Skin epidermis (tissue), 12 donors: ENCODE results near the gene PCDHGA11.
A peak's percentile ranks its signal among the peaks of the same experiment; 100 is the strongest.
"Not testable (repeated sequence)": the region's sequence is repeated elsewhere in the genome, so short reads cannot be mapped to it uniquely, and the experiment has no call there.

Source experiments
- H3K27ac ChIP-seq, 21 experiments: fragments of 200-600 bp; sonication (generic) in 11 of 21; one replicate each; pipeline ENCODE4 v1.5.0; 2020; ENCODE audit warnings: mild to moderate bottlenecking in 3 of 21, inconsistent platforms in 2 of 21, moderate library complexity in 2 of 21
- H3K4me3 ChIP-seq, 7 experiments: fragments of 200-600 bp; sonication (generic) in 2 of 7; one replicate each; pipeline ENCODE4 v1.5.0; 2020; ENCODE audit warnings: inconsistent platforms in 2 of 7, mild to moderate bottlenecking in 2 of 7, moderate library complexity in 1 of 7

PCDHGA11 gene

GRCh38 chr5:141420855-141421488 is at the start of gene PCDHGA11:
TSS of gene PCDHGA11 (plus strand) at chr5:141421051. CDS start at chr5:141421228, 177 bp downstream.
- no peak within 1 kb of the TSS for H3K27ac ChIP-seq
- H3K4me3 ChIP-seq = peak within 1 kb of the TSS in 4 of 7 experiments; percentile 11 to 32 (median 28)

- Histone ChIP-seq H3K27ac (no peak overlapping the region), H3K4me3 (no peak overlapping the region)
Measured at GRCh38 chr5:141371572-141372475, 49.0 kb upstream of the PCDHGA11 start.

GRCh38 chr5:141373673-141374317 is 47.1 kb upstream of the PCDHGA11 start, which contains the start of gene PCDHGA6:
TSS of gene PCDHGA6 (plus strand) at chr5:141373891. CDS start at chr5:141374084, 193 bp downstream.
- Histone ChIP-seq H3K27ac (no peak within 1 kb of the TSS), H3K4me3 (peak within 1 kb of the TSS in 4 of 7 experiments; percentile 2 to 23 (median 10))

- H3K27ac ChIP-seq = no peak overlapping the region
- H3K4me3 ChIP-seq = no peak overlapping the region
Measured at GRCh38 chr5:141374627-141375026, 46.2 kb upstream of the PCDHGA11 start.

- H3K27ac ChIP-seq, H3K4me3 ChIP-seq: not testable (repeated sequence)
Measured at GRCh38 chr5:141375444-141376155, 45.3 kb upstream of the PCDHGA11 start.

GRCh38 chr5:141382469-141383294 is 38.2 kb upstream of the PCDHGA11 start, which contains the start of gene PCDHGA7:
TSS of gene PCDHGA7 (plus strand) at chr5:141382742. CDS start at chr5:141382900, 158 bp downstream.
- peak within 1 kb of the TSS in 4 of 7 experiments; percentile 10 to 30 (median 14) for H3K4me3 ChIP-seq

GRCh38 chr5:141383345-141383744 is 37.5 kb upstream of the PCDHGA11 start:
- H3K4me3 ChIP-seq = peak overlapping the region in 2 of 7 experiments; percentile 10 to 30
- H3K27ac ChIP-seq = no peak overlapping the region

More at GRCh38 chr5:141382469-141383294, 38.2 kb upstream of the PCDHGA11 start, which contains the start of gene PCDHGA7:
- no peak within 1 kb of the TSS for H3K27ac ChIP-seq

- Histone ChIP-seq H3K27ac (no peak overlapping the region), H3K4me3 (no peak overlapping the region)
Measured at GRCh38 chr5:141384471-141385267, 36.2 kb upstream of the PCDHGA11 start.

GRCh38 chr5:141387557-141388311 is 33.1 kb upstream of the PCDHGA11 start, which contains the start of gene PCDHGB4:
TSS of gene PCDHGB4 (plus strand) at chr5:141387698. CDS start at chr5:141387885, 187 bp downstream.
- not testable (repeated sequence) for H3K4me3 ChIP-seq, H3K27ac ChIP-seq

GRCh38 chr5:141388661-141389060 is 32.2 kb upstream of the PCDHGA11 start:
- no peak overlapping the region for H3K27ac ChIP-seq
- H3K4me3 ChIP-seq = no peak overlapping the region

- no peak overlapping the region for H3K4me3 ChIP-seq
- no peak overlapping the region for H3K27ac ChIP-seq
Measured at GRCh38 chr5:141389153-141390042, 31.5 kb upstream of the PCDHGA11 start.

GRCh38 chr5:141392429-141393198 is 28.2 kb upstream of the PCDHGA11 start, which contains the start of gene PCDHGA8:
TSS of gene PCDHGA8 (plus strand) at chr5:141392633. CDS start at chr5:141392814, 181 bp downstream.
- Histone ChIP-seq H3K4me3 (no peak within 1 kb of the TSS), H3K27ac (no peak within 1 kb of the TSS)

- H3K27ac ChIP-seq = no peak overlapping the region
- H3K4me3 ChIP-seq = no peak overlapping the region
Measured at GRCh38 chr5:141393267-141393666, 27.6 kb upstream of the PCDHGA11 start.

GRCh38 chr5:141394401-141395187 is 26.3 kb upstream of the PCDHGA11 start:
- H3K27ac ChIP-seq = not testable (repeated sequence)

More at GRCh38 chr5:141394401-141395187, 26.3 kb upstream of the PCDHGA11 start:
- H3K4me3 ChIP-seq = not testable (repeated sequence)
